ENCODE results near the gene DEAF1. TPM values are rescaled to one million over a fixed set of nuclear protein-coding genes. Genes with fewer than 3 reads are reported as not detected.

Gene DEAF1
- total RNA-seq, 1 experiment from 2014 or later, result 62.2 TPM

DNA sequence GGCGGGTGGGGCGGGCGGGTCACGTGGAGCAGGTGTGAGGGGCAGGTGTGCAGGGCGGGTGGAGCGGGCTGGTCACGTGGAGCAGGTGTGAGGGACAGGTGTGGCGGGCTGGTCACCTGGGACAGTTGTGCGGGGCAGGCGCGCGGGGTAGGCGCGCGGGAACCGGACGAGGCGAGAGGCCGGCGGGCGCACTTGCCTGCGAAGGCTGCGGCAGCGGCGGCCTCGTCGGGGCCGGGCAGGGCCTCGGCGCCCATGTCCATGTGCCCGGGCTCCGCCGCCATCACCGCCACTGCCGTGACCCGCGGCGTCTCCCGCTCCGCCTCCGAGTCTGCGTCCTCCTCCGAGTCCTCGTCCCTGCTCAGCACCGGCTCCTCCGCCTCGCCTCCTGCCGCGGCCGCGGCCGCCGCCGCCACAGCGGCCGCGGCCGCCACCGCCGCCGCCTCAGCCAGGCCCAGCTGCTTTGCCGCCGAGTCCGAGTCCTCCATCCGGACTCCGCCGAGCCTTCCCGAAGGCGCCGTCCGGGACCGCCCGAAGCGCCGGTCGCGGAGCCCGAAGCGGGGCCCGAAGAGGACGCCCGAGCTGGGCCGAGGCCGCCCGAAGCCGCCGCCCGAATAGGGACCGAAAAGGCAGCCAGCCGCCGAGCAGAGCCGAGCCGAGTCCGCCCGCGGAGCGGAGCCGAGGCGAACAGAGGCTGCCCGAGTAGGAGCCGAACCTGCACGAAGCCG, at the start of gene DEAF1 (continued):
- TF ChIP-seq, protein P1, sequence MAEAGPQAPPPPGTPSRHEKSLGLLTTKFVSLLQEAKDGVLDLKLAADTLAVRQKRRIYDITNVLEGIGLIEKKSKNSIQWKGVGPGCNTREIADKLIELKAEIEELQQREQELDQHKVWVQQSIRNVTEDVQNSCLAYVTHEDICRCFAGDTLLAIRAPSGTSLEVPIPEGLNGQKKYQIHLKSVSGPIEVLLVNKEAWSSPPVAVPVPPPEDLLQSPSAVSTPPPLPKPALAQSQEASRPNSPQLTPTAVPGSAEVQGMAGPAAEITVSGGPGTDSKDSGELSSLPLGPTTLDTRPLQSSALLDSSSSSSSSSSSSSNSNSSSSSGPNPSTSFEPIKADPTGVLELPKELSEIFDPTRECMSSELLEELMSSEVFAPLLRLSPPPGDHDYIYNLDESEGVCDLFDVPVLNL (CRISPR knock-in tag; IDR thresholded peaks at IDR 0.05; ENCODE audit: borderline replicate concordance, low read depth), result peak; percentile 94
- TF ChIP-seq, protein P2, sequence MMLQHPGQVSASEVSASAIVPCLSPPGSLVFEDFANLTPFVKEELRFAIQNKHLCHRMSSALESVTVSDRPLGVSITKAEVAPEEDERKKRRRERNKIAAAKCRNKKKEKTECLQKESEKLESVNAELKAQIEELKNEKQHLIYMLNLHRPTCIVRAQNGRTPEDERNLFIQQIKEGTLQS (CRISPR knock-in tag; conservative IDR thresholded peaks at IDR 0.05), result no peak
- peak; percentile 97 for TF ChIP-seq ESRRA (CRISPR knock-in tag; IDR thresholded peaks at IDR 0.05; ENCODE audit: borderline replicate concordance)
- TF ChIP-seq NR2C2 (CRISPR knock-in tag; IDR thresholded peaks at IDR 0.05), result peak; percentile 72
- TF ChIP-seq, protein P3, sequence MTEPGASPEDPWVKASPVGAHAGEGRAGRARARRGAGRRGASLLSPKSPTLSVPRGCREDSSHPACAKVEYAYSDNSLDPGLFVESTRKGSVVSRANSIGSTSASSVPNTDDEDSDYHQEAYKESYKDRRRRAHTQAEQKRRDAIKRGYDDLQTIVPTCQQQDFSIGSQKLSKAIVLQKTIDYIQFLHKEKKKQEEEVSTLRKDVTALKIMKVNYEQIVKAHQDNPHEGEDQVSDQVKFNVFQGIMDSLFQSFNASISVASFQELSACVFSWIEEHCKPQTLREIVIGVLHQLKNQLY (CRISPR knock-in tag; IDR thresholded peaks at IDR 0.05), result peak; percentile 90
- no peak for TF ChIP-seq FOXJ3 (CRISPR knock-in tag; IDR thresholded peaks at IDR 0.05; ENCODE audit: borderline replicate concordance)
- TF ChIP-seq, protein P4, sequence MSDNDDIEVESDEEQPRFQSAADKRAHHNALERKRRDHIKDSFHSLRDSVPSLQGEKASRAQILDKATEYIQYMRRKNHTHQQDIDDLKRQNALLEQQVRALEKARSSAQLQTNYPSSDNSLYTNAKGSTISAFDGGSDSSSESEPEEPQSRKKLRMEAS (CRISPR knock-in tag; IDR thresholded peaks at IDR 0.05), result peak; percentile 94
- peak; percentile 85 for TF ChIP-seq SMAD3 (CRISPR knock-in tag; IDR thresholded peaks at IDR 0.05; ENCODE audit: borderline replicate concordance)
- TF ChIP-seq, protein P5, sequence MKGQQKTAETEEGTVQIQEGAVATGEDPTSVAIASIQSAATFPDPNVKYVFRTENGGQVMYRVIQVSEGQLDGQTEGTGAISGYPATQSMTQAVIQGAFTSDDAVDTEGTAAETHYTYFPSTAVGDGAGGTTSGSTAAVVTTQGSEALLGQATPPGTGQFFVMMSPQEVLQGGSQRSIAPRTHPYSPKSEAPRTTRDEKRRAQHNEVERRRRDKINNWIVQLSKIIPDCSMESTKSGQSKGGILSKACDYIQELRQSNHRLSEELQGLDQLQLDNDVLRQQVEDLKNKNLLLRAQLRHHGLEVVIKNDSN (CRISPR knock-in tag; IDR thresholded peaks at IDR 0.05), result peak; percentile 91
- TF ChIP-seq, protein P6, sequence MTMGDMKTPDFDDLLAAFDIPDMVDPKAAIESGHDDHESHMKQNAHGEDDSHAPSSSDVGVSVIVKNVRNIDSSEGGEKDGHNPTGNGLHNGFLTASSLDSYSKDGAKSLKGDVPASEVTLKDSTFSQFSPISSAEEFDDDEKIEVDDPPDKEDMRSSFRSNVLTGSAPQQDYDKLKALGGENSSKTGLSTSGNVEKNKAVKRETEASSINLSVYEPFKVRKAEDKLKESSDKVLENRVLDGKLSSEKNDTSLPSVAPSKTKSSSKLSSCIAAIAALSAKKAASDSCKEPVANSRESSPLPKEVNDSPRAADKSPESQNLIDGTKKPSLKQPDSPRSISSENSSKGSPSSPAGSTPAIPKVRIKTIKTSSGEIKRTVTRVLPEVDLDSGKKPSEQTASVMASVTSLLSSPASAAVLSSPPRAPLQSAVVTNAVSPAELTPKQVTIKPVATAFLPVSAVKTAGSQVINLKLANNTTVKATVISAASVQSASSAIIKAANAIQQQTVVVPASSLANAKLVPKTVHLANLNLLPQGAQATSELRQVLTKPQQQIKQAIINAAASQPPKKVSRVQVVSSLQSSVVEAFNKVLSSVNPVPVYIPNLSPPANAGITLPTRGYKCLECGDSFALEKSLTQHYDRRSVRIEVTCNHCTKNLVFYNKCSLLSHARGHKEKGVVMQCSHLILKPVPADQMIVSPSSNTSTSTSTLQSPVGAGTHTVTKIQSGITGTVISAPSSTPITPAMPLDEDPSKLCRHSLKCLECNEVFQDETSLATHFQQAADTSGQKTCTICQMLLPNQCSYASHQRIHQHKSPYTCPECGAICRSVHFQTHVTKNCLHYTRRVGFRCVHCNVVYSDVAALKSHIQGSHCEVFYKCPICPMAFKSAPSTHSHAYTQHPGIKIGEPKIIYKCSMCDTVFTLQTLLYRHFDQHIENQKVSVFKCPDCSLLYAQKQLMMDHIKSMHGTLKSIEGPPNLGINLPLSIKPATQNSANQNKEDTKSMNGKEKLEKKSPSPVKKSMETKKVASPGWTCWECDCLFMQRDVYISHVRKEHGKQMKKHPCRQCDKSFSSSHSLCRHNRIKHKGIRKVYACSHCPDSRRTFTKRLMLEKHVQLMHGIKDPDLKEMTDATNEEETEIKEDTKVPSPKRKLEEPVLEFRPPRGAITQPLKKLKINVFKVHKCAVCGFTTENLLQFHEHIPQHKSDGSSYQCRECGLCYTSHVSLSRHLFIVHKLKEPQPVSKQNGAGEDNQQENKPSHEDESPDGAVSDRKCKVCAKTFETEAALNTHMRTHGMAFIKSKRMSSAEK (CRISPR knock-in tag; IDR thresholded peaks at IDR 0.05; ENCODE audit: borderline replicate concordance), result no peak
- TF ChIP-seq HMGA2 (CRISPR knock-in tag; IDR thresholded peaks at IDR 0.05), result no peak
- TF ChIP-seq, protein P7, sequence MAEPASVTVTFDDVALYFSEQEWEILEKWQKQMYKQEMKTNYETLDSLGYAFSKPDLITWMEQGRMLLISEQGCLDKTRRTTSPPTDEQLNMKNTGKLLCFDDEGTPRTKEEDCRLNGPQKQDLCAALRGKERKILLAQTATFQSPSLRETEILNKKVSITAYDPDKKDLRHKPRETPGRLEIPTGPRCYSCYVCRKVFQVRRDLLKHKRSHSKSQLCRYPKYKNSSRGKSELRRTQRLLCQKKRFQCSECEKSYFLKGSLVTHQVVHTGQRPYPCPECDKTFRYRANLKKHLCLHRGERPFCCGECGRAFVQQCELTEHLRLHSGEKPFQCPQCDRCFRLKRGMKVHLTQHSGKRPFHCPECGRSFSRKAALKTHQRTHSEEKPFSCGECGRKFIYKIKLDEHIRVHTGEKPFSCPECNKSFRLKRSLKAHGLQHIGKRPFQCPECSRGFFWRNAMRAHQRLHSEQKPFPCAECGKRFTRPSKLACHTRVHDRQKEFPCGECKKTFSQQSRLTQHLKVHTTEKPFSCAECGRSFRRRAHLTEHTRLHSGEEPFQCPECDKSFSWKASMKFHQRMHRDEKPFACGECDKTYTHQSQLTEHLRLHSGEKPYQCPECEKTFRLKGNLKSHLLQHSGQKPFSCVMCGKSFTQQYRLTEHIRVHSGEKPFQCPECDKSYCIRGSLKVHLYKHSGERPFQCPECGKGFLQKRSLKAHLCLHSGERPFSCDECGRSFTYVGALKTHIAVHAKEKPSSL (CRISPR knock-in tag; conservative IDR thresholded peaks at IDR 0.05), result no peak
- peak; percentile 95; the same call in 1 of the 2 replicates for TF ChIP-seq ZNF219 (CRISPR knock-in tag; IDR thresholded peaks at IDR 0.05; ENCODE audit: borderline replicate concordance)
- TF ChIP-seq NFE2L1 (CRISPR knock-in tag; IDR thresholded peaks at IDR 0.05), result peak; percentile 93
- TF ChIP-seq, protein P8, sequence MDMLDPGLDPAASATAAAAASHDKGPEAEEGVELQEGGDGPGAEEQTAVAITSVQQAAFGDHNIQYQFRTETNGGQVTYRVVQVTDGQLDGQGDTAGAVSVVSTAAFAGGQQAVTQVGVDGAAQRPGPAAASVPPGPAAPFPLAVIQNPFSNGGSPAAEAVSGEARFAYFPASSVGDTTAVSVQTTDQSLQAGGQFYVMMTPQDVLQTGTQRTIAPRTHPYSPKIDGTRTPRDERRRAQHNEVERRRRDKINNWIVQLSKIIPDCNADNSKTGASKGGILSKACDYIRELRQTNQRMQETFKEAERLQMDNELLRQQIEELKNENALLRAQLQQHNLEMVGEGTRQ (CRISPR knock-in tag; IDR thresholded peaks at IDR 0.05), result peak; percentile 93
- TF ChIP-seq, protein P9, sequence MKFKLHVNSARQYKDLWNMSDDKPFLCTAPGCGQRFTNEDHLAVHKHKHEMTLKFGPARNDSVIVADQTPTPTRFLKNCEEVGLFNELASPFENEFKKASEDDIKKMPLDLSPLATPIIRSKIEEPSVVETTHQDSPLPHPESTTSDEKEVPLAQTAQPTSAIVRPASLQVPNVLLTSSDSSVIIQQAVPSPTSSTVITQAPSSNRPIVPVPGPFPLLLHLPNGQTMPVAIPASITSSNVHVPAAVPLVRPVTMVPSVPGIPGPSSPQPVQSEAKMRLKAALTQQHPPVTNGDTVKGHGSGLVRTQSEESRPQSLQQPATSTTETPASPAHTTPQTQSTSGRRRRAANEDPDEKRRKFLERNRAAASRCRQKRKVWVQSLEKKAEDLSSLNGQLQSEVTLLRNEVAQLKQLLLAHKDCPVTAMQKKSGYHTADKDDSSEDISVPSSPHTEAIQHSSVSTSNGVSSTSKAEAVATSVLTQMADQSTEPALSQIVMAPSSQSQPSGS (CRISPR knock-in tag; IDR thresholded peaks at IDR 0.05; ENCODE audit: borderline replicate concordance, low read depth), result 0 out of 2 replicates have a peak, but pooled peaks have one; percentile 46
- TF ChIP-seq, protein P10, sequence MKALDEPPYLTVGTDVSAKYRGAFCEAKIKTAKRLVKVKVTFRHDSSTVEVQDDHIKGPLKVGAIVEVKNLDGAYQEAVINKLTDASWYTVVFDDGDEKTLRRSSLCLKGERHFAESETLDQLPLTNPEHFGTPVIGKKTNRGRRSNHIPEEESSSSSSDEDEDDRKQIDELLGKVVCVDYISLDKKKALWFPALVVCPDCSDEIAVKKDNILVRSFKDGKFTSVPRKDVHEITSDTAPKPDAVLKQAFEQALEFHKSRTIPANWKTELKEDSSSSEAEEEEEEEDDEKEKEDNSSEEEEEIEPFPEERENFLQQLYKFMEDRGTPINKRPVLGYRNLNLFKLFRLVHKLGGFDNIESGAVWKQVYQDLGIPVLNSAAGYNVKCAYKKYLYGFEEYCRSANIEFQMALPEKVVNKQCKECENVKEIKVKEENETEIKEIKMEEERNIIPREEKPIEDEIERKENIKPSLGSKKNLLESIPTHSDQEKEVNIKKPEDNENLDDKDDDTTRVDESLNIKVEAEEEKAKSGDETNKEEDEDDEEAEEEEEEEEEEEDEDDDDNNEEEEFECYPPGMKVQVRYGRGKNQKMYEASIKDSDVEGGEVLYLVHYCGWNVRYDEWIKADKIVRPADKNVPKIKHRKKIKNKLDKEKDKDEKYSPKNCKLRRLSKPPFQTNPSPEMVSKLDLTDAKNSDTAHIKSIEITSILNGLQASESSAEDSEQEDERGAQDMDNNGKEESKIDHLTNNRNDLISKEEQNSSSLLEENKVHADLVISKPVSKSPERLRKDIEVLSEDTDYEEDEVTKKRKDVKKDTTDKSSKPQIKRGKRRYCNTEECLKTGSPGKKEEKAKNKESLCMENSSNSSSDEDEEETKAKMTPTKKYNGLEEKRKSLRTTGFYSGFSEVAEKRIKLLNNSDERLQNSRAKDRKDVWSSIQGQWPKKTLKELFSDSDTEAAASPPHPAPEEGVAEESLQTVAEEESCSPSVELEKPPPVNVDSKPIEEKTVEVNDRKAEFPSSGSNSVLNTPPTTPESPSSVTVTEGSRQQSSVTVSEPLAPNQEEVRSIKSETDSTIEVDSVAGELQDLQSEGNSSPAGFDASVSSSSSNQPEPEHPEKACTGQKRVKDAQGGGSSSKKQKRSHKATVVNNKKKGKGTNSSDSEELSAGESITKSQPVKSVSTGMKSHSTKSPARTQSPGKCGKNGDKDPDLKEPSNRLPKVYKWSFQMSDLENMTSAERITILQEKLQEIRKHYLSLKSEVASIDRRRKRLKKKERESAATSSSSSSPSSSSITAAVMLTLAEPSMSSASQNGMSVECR (CRISPR knock-in tag; IDR thresholded peaks at IDR 0.05; ENCODE audit: borderline replicate concordance), result peak; percentile 88; the same call in 1 of the 2 replicates
- peak; percentile 58 for TF ChIP-seq NFYB (CRISPR knock-in tag; conservative IDR thresholded peaks at IDR 0.05; ENCODE audit: low read depth)
- TF ChIP-seq, protein P11, sequence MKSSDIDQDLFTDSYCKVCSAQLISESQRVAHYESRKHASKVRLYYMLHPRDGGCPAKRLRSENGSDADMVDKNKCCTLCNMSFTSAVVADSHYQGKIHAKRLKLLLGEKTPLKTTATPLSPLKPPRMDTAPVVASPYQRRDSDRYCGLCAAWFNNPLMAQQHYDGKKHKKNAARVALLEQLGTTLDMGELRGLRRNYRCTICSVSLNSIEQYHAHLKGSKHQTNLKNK (CRISPR knock-in tag; IDR thresholded peaks at IDR 0.05), result no peak
- TF ChIP-seq NFATC4 (CRISPR knock-in tag; IDR thresholded peaks at IDR 0.05), result no peak

Data from WTC11 (cell line).